Activated naive CD8-positive, alpha-beta T cell treated with anti-CD3 and anti-CD28 coated beads, Interleukin-2, amount 10 ng/mL, durations not matched to agents 7 days and 5 days (primary cell): ENCODE results near the gene ROBO1. TPM values are rescaled to one million over a fixed set of nuclear protein-coding genes. Genes with fewer than 3 reads are reported as not detected.

Experiments
- microRNA-seq: library from miRNA; unstranded; fragments of <30 nt; microRNA quantifications from one replicate; pipeline ENCODE4 v1.2.0, GENCODE V29; 2022
- total RNA-seq, 2 experiments: library from RNA; stranded (reverse); gene quantifications; one replicate each; pipeline ENCODE4 v1.2.3, GENCODE V29; 2021

Gene ROBO1
- total RNA-seq, 2 experiments from 2014 or later = 5.3 to 5.4 TPM

Small RNA genes within 50 kb of the gene (microRNA-seq; reads per million reads assigned to microRNA genes)
- not detected for gene MIR3923
